Measurements from ENCODE around the gene CYREN.
"Not testable (repeated sequence)": the region's sequence is repeated elsewhere in the genome, so short reads cannot be mapped to it uniquely, and the experiment has no call there.

The CYREN gene

DNA sequence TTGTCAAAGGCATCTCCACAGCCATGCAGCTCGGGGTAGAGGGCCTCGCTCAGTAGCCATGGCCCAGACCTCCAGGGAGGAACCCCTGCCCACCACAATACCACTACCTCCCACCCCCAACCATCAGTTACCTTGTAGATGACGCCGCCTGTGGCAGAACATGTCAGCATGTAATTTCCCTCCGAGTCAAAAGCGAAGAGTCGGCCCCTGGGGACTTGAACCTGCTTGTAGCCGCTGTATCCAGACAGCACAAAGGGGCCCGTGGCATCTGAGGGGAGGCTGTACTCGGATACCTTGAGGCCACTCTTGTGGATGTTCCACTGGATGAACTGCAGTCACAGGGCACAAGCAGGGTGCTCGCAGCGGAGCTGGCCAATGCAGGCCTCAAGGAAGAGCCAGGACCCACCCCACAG is 16.3 kb upstream of the CYREN start:
- no peaks in the 10 kb centered on the region for H3K27me3 Mint-ChIP-seq
- H3K4me1 Mint-ChIP-seq: no peaks in the 10 kb centered on the region

GRCh38 chr7:135186261-135186540 is 15.7 kb upstream of the CYREN start:
- peaks cover 52% of the 10 kb centered on the region for H3K36me3 Mint-ChIP-seq

More for the DNA sequence above, 16.3 kb upstream of the CYREN start:
- Mint-ChIP-seq H3K27ac (no peak overlapping the region), H3K9me3 (peaks cover 4% of the 10 kb centered on the region), H3K36me3 (peaks cover 46% of the 10 kb centered on the region), H3K4me3 (no peak overlapping the region)

DNA sequence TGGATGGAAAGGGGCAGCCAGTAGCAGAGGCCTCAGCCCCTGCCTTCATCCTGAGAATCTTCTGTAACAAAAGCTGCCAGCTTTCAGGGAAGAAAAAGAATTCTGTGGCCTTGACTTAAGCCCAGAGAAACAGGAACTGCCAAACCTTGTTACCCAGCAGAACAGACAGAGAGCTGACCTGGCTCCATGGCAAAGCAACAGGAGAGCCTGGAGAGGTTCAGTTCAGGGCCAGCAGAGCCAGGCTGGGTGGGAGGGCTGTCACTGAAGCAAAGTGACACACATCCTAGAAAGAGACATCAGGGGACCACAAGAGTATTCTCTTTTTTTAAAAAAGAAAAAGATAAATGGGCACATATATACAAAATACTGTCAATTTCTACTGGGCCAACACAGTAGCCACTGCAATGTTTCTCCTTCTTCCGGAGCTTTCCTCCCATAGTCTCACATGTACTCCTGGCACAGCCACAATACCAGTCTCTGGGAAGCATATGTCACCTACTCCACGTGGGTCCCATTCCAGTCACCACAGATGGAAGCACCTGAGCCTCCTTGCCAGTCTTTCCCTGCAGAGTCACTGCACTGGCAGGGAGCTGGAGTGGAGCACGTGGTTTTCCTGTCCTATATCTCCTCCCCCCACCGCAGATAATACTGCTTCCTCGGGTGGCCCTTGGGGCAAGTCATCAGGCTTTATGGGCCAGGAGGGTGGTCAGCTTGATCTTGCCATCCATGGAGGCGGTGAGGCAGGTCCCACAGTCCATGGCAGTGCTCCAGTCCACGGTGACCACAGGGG is 15.2 kb upstream of the CYREN start:
- no peaks in the 10 kb centered on the region for H3K4me1 Mint-ChIP-seq
- peaks cover 50% of the 10 kb centered on the region for H3K36me3 Mint-ChIP-seq
- H3K27me3 Mint-ChIP-seq: no peaks in the 10 kb centered on the region
- H3K9me3 Mint-ChIP-seq: peaks cover 4% of the 10 kb centered on the region
- H3K4me3 Mint-ChIP-seq: no peak overlapping the region
- no peak overlapping the region for H3K27ac Mint-ChIP-seq

More at GRCh38 chr7:135186261-135186540, 15.7 kb upstream of the CYREN start:
- Mint-ChIP-seq H3K9me3 (peaks cover 4% of the 10 kb centered on the region), H3K27ac (no peak overlapping the region), H3K27me3 (no peaks in the 10 kb centered on the region), H3K4me1 (no peaks in the 10 kb centered on the region), H3K4me3 (no peak overlapping the region)

DNA sequence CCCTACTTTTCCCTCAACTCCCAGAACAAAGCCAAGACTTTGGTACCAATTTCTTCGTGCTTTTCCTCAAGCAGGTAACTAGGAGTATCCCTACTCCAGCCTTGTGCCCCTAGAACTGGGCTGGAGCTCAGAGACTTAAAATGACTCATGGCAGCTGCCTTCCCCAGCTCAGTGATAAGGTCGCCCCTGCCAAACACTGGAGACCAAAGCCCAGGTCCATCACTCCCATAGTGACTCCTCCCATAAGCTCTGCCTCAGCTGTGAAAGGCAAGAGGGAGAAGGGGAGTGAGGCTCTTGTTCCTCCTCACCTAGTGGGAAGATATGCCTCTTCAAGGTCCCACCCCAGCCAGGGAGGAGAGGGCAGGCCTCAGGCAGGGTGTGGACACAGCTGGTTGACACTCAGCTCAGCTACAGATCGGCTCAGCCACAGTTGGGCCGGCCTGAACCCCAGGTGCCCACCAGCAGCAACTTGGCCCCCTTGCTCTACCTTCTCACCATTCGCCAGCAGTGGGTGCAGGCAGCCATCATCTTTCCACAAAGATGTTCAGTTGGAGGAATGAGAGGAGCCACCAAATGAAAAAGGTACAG is 13.8 kb upstream of the CYREN start:
- Mint-ChIP-seq H3K4me3 (no peak overlapping the region), H3K27me3 (no peaks in the 10 kb centered on the region), H3K4me1 (no peaks in the 10 kb centered on the region), H3K36me3 (peaks cover 45% of the 10 kb centered on the region), H3K9me3 (peaks cover 11% of the 10 kb centered on the region), H3K27ac (no peak overlapping the region)

GRCh38 chr7:135183478-135183877 is 13.0 kb upstream of the CYREN start:
- Mint-ChIP-seq H3K36me3 (peaks cover 51% of the 10 kb centered on the region), H3K27ac (no peak overlapping the region), H3K27me3 (no peaks in the 10 kb centered on the region), H3K4me3 (no peak overlapping the region), H3K4me1 (no peaks in the 10 kb centered on the region), H3K9me3 (peaks cover 11% of the 10 kb centered on the region)

DNA sequence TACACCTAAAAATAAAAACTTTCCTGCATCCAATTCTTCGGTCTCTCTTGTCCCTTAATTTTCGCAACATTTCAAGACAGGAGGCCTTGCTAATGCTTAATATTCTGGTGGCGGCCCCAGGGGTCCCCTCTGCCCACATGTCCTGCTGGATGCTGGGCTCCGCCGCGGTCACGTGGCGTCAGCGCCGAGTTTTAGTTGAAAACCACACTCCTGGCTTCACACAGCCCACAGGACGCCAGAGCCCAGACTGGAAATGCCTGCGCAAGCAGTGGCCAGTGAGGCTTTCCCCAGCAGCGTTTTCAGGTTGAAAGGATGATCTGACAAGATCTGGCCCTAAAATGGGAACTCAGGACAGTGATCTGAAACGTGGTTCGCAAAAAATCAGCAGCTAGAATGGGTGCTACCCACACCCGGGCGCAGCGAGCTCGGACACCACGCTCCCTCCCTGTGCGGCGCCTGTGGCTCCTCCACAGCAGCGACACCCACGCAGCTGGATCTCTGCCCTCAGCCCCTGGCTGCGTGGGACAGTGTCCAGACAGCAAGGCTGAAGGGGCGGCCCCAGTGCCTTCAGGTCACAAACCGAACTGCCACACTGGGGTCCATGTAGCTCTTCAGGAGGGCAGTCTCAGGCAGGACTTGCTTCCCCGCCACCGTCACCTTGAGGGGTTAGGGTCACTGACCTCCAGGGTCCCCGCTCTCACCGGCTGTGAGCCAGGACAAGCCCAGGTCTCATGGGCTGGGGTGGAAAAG is 11.6 kb upstream of the CYREN start:
- Mint-ChIP-seq H3K27me3 (no peaks in the 10 kb centered on the region), H3K36me3 (peaks cover 46% of the 10 kb centered on the region), H3K4me3 (no peak overlapping the region), H3K4me1 (no peaks in the 10 kb centered on the region), H3K27ac (no peak overlapping the region), H3K9me3 (peaks cover 11% of the 10 kb centered on the region)

GRCh38 chr7:135181261-135181928 is 10.9 kb upstream of the CYREN start:
- H3K4me3 Mint-ChIP-seq: no peak overlapping the region
- peaks cover 11% of the 10 kb centered on the region for H3K9me3 Mint-ChIP-seq
- H3K27me3 Mint-ChIP-seq: no peaks in the 10 kb centered on the region
- H3K27ac Mint-ChIP-seq: no peak overlapping the region
- H3K36me3 Mint-ChIP-seq: peaks cover 46% of the 10 kb centered on the region
- H3K4me1 Mint-ChIP-seq: no peaks in the 10 kb centered on the region

- no peak overlapping the region for H3K4me3 Mint-ChIP-seq
- no peaks in the 10 kb centered on the region for H3K27me3 Mint-ChIP-seq
- H3K4me1 Mint-ChIP-seq: no peaks in the 10 kb centered on the region
- H3K36me3 Mint-ChIP-seq: peaks cover 42% of the 10 kb centered on the region
- peaks cover 11% of the 10 kb centered on the region for H3K9me3 Mint-ChIP-seq
- no peak overlapping the region for H3K27ac Mint-ChIP-seq
These were observed 9.6 kb upstream of the CYREN start for GRCh38 chr7:135180122-135180521.

DNA sequence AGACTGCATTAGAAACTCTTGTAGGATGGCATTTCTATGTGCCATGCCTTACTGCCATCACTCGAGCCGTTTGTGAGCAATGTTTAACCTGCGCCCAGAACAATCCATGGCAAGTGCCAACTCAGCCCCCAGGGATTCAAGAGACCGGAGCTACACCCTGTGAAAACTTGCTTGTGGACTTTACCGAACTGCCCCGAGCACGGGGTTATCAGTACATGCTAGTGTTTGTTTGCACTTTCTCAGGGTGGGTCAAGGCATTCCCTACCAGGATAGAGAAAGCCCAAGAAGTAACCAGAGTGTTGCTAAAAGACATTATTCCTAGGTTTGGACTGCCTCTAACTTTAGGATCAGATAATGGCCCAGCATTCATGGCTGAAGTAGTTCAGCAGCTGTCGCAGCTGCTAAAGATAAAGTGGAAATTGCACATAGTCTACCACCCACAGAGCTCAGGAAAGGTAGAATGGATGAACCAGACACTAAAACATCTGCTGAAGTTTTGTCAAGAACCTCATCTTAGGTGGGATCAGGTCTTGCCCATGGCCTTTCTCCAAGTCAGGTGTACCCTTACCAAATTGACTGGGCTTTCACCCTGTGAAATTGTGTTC is 8.9 kb upstream of the CYREN start:
- H3K9me3 Mint-ChIP-seq: peaks cover 11% of the 10 kb centered on the region
- H3K27me3 Mint-ChIP-seq: no peaks in the 10 kb centered on the region
- no peaks in the 10 kb centered on the region for H3K4me1 Mint-ChIP-seq
- H3K4me3 Mint-ChIP-seq: no peak overlapping the region
- peaks cover 40% of the 10 kb centered on the region for H3K36me3 Mint-ChIP-seq
- H3K27ac Mint-ChIP-seq: no peak overlapping the region

GRCh38 chr7:135178364-135178763 is 7.9 kb upstream of the CYREN start:
- Mint-ChIP-seq H3K9me3 (peaks cover 7% of the 10 kb centered on the region), H3K27me3 (no peaks in the 10 kb centered on the region), H3K27ac (no peak overlapping the region), H3K4me3 (no peak overlapping the region), H3K36me3 (peaks cover 29% of the 10 kb centered on the region), H3K4me1 (no peaks in the 10 kb centered on the region)

GRCh38 chr7:135177028-135177696 is 6.7 kb upstream of the CYREN start:
- Mint-ChIP-seq H3K4me3 (no peak overlapping the region), H3K27ac (no peak overlapping the region), H3K9me3 (peaks cover 6% of the 10 kb centered on the region), H3K27me3 (no peaks in the 10 kb centered on the region), H3K4me1 (peaks cover 3% of the 10 kb centered on the region), H3K36me3 (peaks cover 22% of the 10 kb centered on the region)

- H3K4me1 Mint-ChIP-seq: peaks cover 8% of the 10 kb centered on the region
- no peak overlapping the region for H3K4me3 Mint-ChIP-seq
- H3K27me3 Mint-ChIP-seq: no peaks in the 10 kb centered on the region
- peaks cover 14% of the 10 kb centered on the region for H3K36me3 Mint-ChIP-seq
- no peak overlapping the region for H3K27ac Mint-ChIP-seq
- H3K9me3 Mint-ChIP-seq: peaks cover 6% of the 10 kb centered on the region
These were observed 5.4 kb upstream of the CYREN start for GRCh38 chr7:135175931-135176330.

GRCh38 chr7:135174941-135175340 is 4.4 kb upstream of the CYREN start:
- H3K27ac Mint-ChIP-seq: no peak overlapping the region
- H3K4me1 Mint-ChIP-seq: peaks cover 10% of the 10 kb centered on the region
- H3K4me3 Mint-ChIP-seq: no peak overlapping the region
- no peaks in the 10 kb centered on the region for H3K9me3 Mint-ChIP-seq
- no peaks in the 10 kb centered on the region for H3K27me3 Mint-ChIP-seq
- peaks cover 9% of the 10 kb centered on the region for H3K36me3 Mint-ChIP-seq

GRCh38 chr7:135173916-135174315 is 3.4 kb upstream of the CYREN start:
- not testable (repeated sequence) for H3K9me3 Mint-ChIP-seq, H3K27ac Mint-ChIP-seq, H3K27me3 Mint-ChIP-seq, H3K4me3 Mint-ChIP-seq, H3K36me3 Mint-ChIP-seq
- H3K4me1 Mint-ChIP-seq: peaks cover 20% of the 10 kb centered on the region
